Upper lobe of left lung (tissue), 4 donors: ENCODE results near the gene CPLX1.

Experiments used
- CTCF ChIP-seq, 6 experiments: fragments of 450-650 bp in 4 of 6; fragments of 200-600 bp in 2 of 6; sonication (generic) in 2 of 6; IDR thresholded peaks; one replicate each; pipeline ENCODE4 v1.5.1; 2016 to 2019; ENCODE audit warnings: antibody characterized with exemption in 6 of 6
- POLR2A ChIP-seq, 4 donors: fragments of 450-650 bp; IDR thresholded peaks; one replicate each; pipeline ENCODE4 v1.5.1; 2016 to 2017; ENCODE audit warnings: antibody characterized with exemption in 4 of 4, mild to moderate bottlenecking in 2 of 4
- POLR2AphosphoS5 ChIP-seq, 2 donors: sonication (generic); formaldehyde crosslinking; IDR thresholded peaks; one replicate each; pipeline ENCODE4 v1.5.1; 2017; ENCODE audit warnings: antibody characterized with exemption in 2 of 2

- TF ChIP-seq CTCF (IDR thresholded peaks at IDR 0.05) = no peak
- TF ChIP-seq POLR2AphosphoS5 (IDR thresholded peaks at IDR 0.05) = no peak
- no peak for TF ChIP-seq POLR2A (IDR thresholded peaks at IDR 0.05)
These were observed 36.1 kb downstream of the CPLX1 start for GRCh38 chr4:789571-790465.
